K562 (cell line): ENCODE results near the gene MTHFR.

Experiments
- KDM5B ChIP-seq: fragments of 200-600 bp; sonication (generic); IDR thresholded peaks from 2 replicates; pipeline ENCODE4 v1.6.1; 2012; ENCODE audit warnings: low read depth, mild to moderate bottlenecking, moderate library complexity, low read length, control low read depth, inconsistent platforms; ENCODE audit not compliant: insufficient replicate concordance
- REST ChIP-seq, 2 experiments: fragments of 450-650 bp; formaldehyde crosslinking in 1 of 2; IDR thresholded peaks; 2 replicates each; pipeline versions ENCODE4 v1.4.0 to v1.6.1; 2014 to 2020; ENCODE audit warnings: mild to moderate bottlenecking in 2 of 2, borderline replicate concordance in 1 of 2, low read depth in 1 of 2

GRCh38 chr1:11777658-11778322, 28.0 kb downstream of the MTHFR start:
- no peak for TF ChIP-seq KDM5B
- TF ChIP-seq REST (IDR thresholded peaks at IDR 0.05; ENCODE audit: borderline replicate concordance): no peak
- no peak for TF ChIP-seq REST (CRISPR knock-in tag; IDR thresholded peaks at IDR 0.05; ENCODE audit: low read depth)
